Fibroblast of mammary gland (primary cell): ENCODE measurements around the gene GRIN2C.
"Not testable (repeated sequence)": the region's sequence is repeated elsewhere in the genome, so short reads cannot be mapped to it uniquely, and the experiment has no call there.

ENCODE experiments used
- DNase-seq: peaks from one replicate; pipeline ENCODE4 v3.0.0-alpha.2; 2010; ENCODE audit warnings: low read depth
- H3K4me3 ChIP-seq: 2 replicates; pipeline ENCODE4 v1.5.1; 2011; ENCODE audit warnings: low read depth, mild to moderate bottlenecking, low read length, moderate library complexity; ENCODE audit not compliant: control insufficient read depth
- CTCF ChIP-seq: conservative IDR thresholded peaks from 2 replicates; pipeline ENCODE4 v1.5.1; 2011; ENCODE audit warnings: low read depth, low read length, inconsistent platforms; ENCODE audit not compliant: control insufficient read depth, insufficient read depth

Gene GRIN2C

GRCh38 chr17:74859459-74860228, at the start of gene GRIN2C:
Gene GRIN2C, minus strand, starts transcription at chr17:74859885. Its CDS starts 4,793 bp downstream, at chr17:74855092.
- DNase-seq, result no peak
- no peak for TF ChIP-seq CTCF
- no peak within 1 kb of the TSS for H3K4me3 ChIP-seq

- not testable (repeated sequence) for DNase-seq, H3K4me3 ChIP-seq
These were observed 49.4 kb upstream of the GRIN2C start for GRCh38 chr17:74909097-74909496.

- no peak for TF ChIP-seq CTCF
- no peak for DNase-seq
- H3K4me3 ChIP-seq, result no peak overlapping the region
These were observed 47.3 kb upstream of the GRIN2C start for GRCh38 chr17:74907012-74907411.

GRCh38 chr17:74906214-74906793, 46.6 kb upstream of the GRIN2C start:
- not testable (repeated sequence) for DNase-seq, H3K4me3 ChIP-seq

GRCh38 chr17:74904687-74905409, 45.2 kb upstream of the GRIN2C start:
- TF ChIP-seq CTCF, result no peak
- DNase-seq, result no peak

GRCh38 chr17:74903671-74904070, 44.0 kb upstream of the GRIN2C start:
- no peak for DNase-seq
- no peak for TF ChIP-seq CTCF
- no peak overlapping the region for H3K4me3 ChIP-seq

More at GRCh38 chr17:74904687-74905409, 45.2 kb upstream of the GRIN2C start:
- H3K4me3 ChIP-seq, result no peak overlapping the region

- DNase-seq, result no peak
- TF ChIP-seq CTCF, result no peak
- H3K4me3 ChIP-seq, result no peak overlapping the region
These were observed 43.3 kb upstream of the GRIN2C start for GRCh38 chr17:74903034-74903433.
